Hepatocyte (in vitro differentiated cells): ENCODE measurements around the gene SLX9. TPM values are rescaled to one million over a fixed set of nuclear protein-coding genes. Genes with fewer than 3 reads are reported as not detected.

Experiments used
- DNase-seq: peaks from one replicate; pipeline ENCODE4 v3.0.0-alpha.2; 2016; ENCODE audit warnings: low spot score
- H2AFZ ChIP-seq: fragments of 200-600 bp; sonication (generic); 2 replicates; pipeline ENCODE4 v1.6.0; 2016; ENCODE audit warnings: antibody characterized with exemption, mild to moderate bottlenecking
- H3K27ac ChIP-seq: fragments of 200-600 bp; sonication (generic); 2 replicates; pipeline ENCODE4 v1.5.1; 2016; ENCODE audit warnings: mild to moderate bottlenecking
- H3K27me3 ChIP-seq: fragments of 200-600 bp; sonication (generic); 2 replicates; pipeline ENCODE4 v1.6.1; 2016
- H3K36me3 ChIP-seq: fragments of 200-600 bp; sonication (generic); replicated peaks from 2 replicates; pipeline ENCODE4 v1.5.1; 2016; ENCODE audit warnings: low read depth; ENCODE audit not compliant: insufficient read depth
- H3K4me1 ChIP-seq: fragments of 200-600 bp; sonication (generic); 2 replicates; pipeline ENCODE4 v1.5.1; 2016; ENCODE audit warnings: mild to moderate bottlenecking, moderate library complexity; ENCODE audit not compliant: insufficient read depth
- H3K4me2 ChIP-seq: fragments of 200-600 bp; sonication (generic); 2 replicates; pipeline ENCODE4 v1.6.0; 2016
- H3K4me3 ChIP-seq: fragments of 200-600 bp; sonication (generic); 2 replicates; pipeline ENCODE4 v1.5.1; 2016; ENCODE audit warnings: mild to moderate bottlenecking
- H3K79me2 ChIP-seq: fragments of 200-600 bp; sonication (generic); 2 replicates; pipeline ENCODE4 v1.6.0; 2017; ENCODE audit warnings: mild to moderate bottlenecking
- H3K9me2 ChIP-seq: fragments of 200-600 bp; sonication (generic); replicated peaks from 2 replicates; pipeline ENCODE4 v1.6.0; 2017; ENCODE audit warnings: mild to moderate bottlenecking; ENCODE audit not compliant: insufficient read depth
- H3K9me3 ChIP-seq: fragments of 200-600 bp; sonication (generic); 2 replicates; pipeline ENCODE4 v1.5.1; 2016; ENCODE audit warnings: low read depth, mild to moderate bottlenecking
- H4K20me1 ChIP-seq: fragments of 200-600 bp; sonication (generic); 2 replicates; pipeline ENCODE4 v1.6.0; 2016; ENCODE audit warnings: mild to moderate bottlenecking; ENCODE audit not compliant: insufficient read depth, poor library complexity, severe bottlenecking
- CTCF ChIP-seq: fragments of 200-600 bp; sonication (generic); IDR thresholded peaks from 2 replicates; pipeline ENCODE4 v1.5.1; 2016; ENCODE audit warnings: antibody characterized with exemption, mild to moderate bottlenecking; ENCODE audit not compliant: poor library complexity
- EZH2 ChIP-seq: fragments of 200-600 bp; sonication (generic); IDR thresholded peaks from 2 replicates; pipeline ENCODE4 v1.6.1; 2016; ENCODE audit warnings: antibody characterized with exemption, mild to moderate bottlenecking, borderline replicate concordance
- EZH2phosphoT487 ChIP-seq: fragments of 200-600 bp; sonication (generic); IDR thresholded peaks from one replicate; pipeline ENCODE4 v1.6.1; 2018; ENCODE audit warnings: antibody characterized with exemption, mild to moderate bottlenecking, low read depth, moderate library complexity; ENCODE audit not compliant: unreplicated experiment, severe bottlenecking
- WGBS: methylation state at CpG from one replicate; pipeline ENCODE4 v1.1.6; 2016; ENCODE audit warnings: low lambda C conversion rate; ENCODE audit errors: missing lambda C conversion rate; 5-methylcytosine and 5-hydroxymethylcytosine counted together
- polyA plus RNA-seq: library from polyadenylated mRNA; unstranded; fragments of >200 nt; fragmentation: Nextera tagmentation; extraction: Ambion mirVana; gene quantifications from 2 replicates; pipeline ENCODE4 v1.2.1, GENCODE V29; 2016
- total RNA-seq: library from RNA; depleted of rRNA; stranded (reverse); fragments of >200 nt; gene quantifications from 2 replicates; pipeline ENCODE4 v1.2.3, GENCODE V29; 2014

SLX9 gene
- total and polyA plus RNA-seq, 2 experiments from 2014 or later, result 16.3 to 33.2 TPM

GRCh38 chr21:44940116-44940631, 345 bp downstream of the SLX9 start:
- TF ChIP-seq CTCF (no peak), EZH2 (no peak), EZH2phosphoT487 (no peak)
- WGBS, result 1% methylated on average over 38 of the region's 53 CpGs
- peaks cover 48% of the 10 kb centered on the region for H3K79me2 ChIP-seq
- H2AFZ ChIP-seq, result peak overlapping the region; percentile 70
- H3K4me3 ChIP-seq, result peak overlapping the region; percentile 89
- H3K9me3 ChIP-seq, result no peaks in the 10 kb centered on the region
- peaks cover 17% of the 10 kb centered on the region for H3K4me1 ChIP-seq
- no peaks in the 10 kb centered on the region for H3K9me2 ChIP-seq
- no peak for DNase-seq
- H3K27me3 ChIP-seq, result no peaks in the 10 kb centered on the region
- H3K4me2 ChIP-seq, result peak overlapping the region; percentile 96
- H4K20me1 ChIP-seq, result peaks cover 4% of the 10 kb centered on the region
- no peaks in the 10 kb centered on the region for H3K36me3 ChIP-seq
- peak overlapping the region; percentile 72 for H3K27ac ChIP-seq

- 92% methylated on average over 8 of the region's 8 CpGs for WGBS
- Histone ChIP-seq H3K4me3 (no peak overlapping the region), H3K27ac (no peak overlapping the region), H3K4me1 (peaks cover 17% of the 10 kb centered on the region), H3K9me2 (no peaks in the 10 kb centered on the region), H3K9me3 (no peaks in the 10 kb centered on the region), H3K36me3 (no peaks in the 10 kb centered on the region), H2AFZ (no peak overlapping the region), H4K20me1 (peaks cover 4% of the 10 kb centered on the region), H3K27me3 (no peaks in the 10 kb centered on the region), H3K79me2 (peaks cover 59% of the 10 kb centered on the region), H3K4me2 (peak overlapping the region; percentile 96)
- no peak for TF ChIP-seq EZH2phosphoT487
- no peak for TF ChIP-seq CTCF
- TF ChIP-seq EZH2, result no peak
- no peak for DNase-seq
These were observed 1.7 kb downstream of the SLX9 start for GRCh38 chr21:44941567-44941966.

- TF ChIP-seq EZH2 (no peak), EZH2phosphoT487 (no peak), CTCF (no peak)
- Histone ChIP-seq H3K9me3 (no peaks in the 10 kb centered on the region), H3K4me2 (no peak overlapping the region), H3K4me3 (no peak overlapping the region), H3K4me1 (peaks cover 17% of the 10 kb centered on the region), H4K20me1 (peaks cover 10% of the 10 kb centered on the region), H3K27me3 (no peaks in the 10 kb centered on the region), H3K79me2 (peaks cover 62% of the 10 kb centered on the region), H3K9me2 (no peaks in the 10 kb centered on the region), H2AFZ (no peak overlapping the region), H3K27ac (no peak overlapping the region), H3K36me3 (no peaks in the 10 kb centered on the region)
- 88% methylated on average over 2 of the region's 2 CpGs for WGBS
- DNase-seq, result no peak
These were observed 2.7 kb downstream of the SLX9 start for GRCh38 chr21:44942566-44942965.
